ENCODE measurements around the gene TSC1.

TSC1 gene

GRCh38 chr9:132886334-132886725, 58.1 kb downstream of the TSC1 start:
- no peak for DNase-seq

GRCh38 chr9:132885720-132886333, 58.6 kb downstream of the TSC1 start:
- DNase-seq, result no peak

GRCh38 chr9:132883349-132884294, 60.8 kb downstream of the TSC1 start:
- no peak for DNase-seq

- DNase-seq, result no peak
These were observed 61.8 kb downstream of the TSC1 start for GRCh38 chr9:132882616-132883015.

GRCh38 chr9:132881826-132882225, 62.6 kb downstream of the TSC1 start:
- no peak for DNase-seq

GRCh38 chr9:132880324-132880661, 64.1 kb downstream of the TSC1 start:
- DNase-seq, result no peak

- DNase-seq, result no peak
These were observed 64.7 kb downstream of the TSC1 start for GRCh38 chr9:132879457-132880323.

GRCh38 chr9:132878695-132879456, 65.5 kb downstream of the TSC1 start, which contains the start of gene SPACA9:
Gene SPACA9 (plus strand): TSS chr9:132878898. CDS start chr9:132883948, 5,050 bp downstream.
- DNase-seq, result no peak

- peak; percentile 61 for DNase-seq
These were observed 66.4 kb downstream of the TSC1 start, which contains the start of gene AK8 for GRCh38 chr9:132877824-132878694. Gene AK8 (minus strand): TSS chr9:132878284. CDS start chr9:132878255, 29 bp downstream.

GRCh38 chr9:132877458-132877823, 67.0 kb downstream of the TSC1 start:
- no peak for DNase-seq

GRCh38 chr9:132876849-132877248, 67.6 kb downstream of the TSC1 start:
- no peak for DNase-seq

GRCh38 chr9:132875159-132875558, 69.3 kb downstream of the TSC1 start:
- DNase-seq, result no peak

- DNase-seq, result no peak
These were observed 71.0 kb downstream of the TSC1 start for GRCh38 chr9:132873403-132873802.

GRCh38 chr9:132869266-132869665, 75.2 kb downstream of the TSC1 start:
- no peak for DNase-seq

- no peak for DNase-seq
These were observed 77.5 kb downstream of the TSC1 start for GRCh38 chr9:132866898-132867297.

GRCh38 chr9:132864691-132865090, 79.7 kb downstream of the TSC1 start:
- no peak for DNase-seq

GRCh38 chr9:132864277-132864676, 80.1 kb downstream of the TSC1 start:
- no peak for DNase-seq

- no peak for DNase-seq
These were observed 81.3 kb downstream of the TSC1 start for GRCh38 chr9:132863096-132863495.

GRCh38 chr9:132862533-132862932, 81.9 kb downstream of the TSC1 start:
- DNase-seq, result no peak

- DNase-seq, result no peak
These were observed 82.8 kb downstream of the TSC1 start for GRCh38 chr9:132861666-132862065.

GRCh38 chr9:132858751-132859150, 85.7 kb downstream of the TSC1 start:
- no peak for DNase-seq
